MG63 (cell line): ENCODE measurements around the gene CYP2W1. TPM values are rescaled to one million over a fixed set of nuclear protein-coding genes. Genes with fewer than 3 reads are reported as not detected.
"Not testable (repeated sequence)": the region's sequence is repeated elsewhere in the genome, so short reads cannot be mapped to it uniquely, and the experiment has no call there.

Source experiments
- DNase-seq: peaks from one replicate; pipeline ENCODE4 v3.0.0-alpha.2; 2020
- H3K27me3 ChIP-seq: fragments of 250-450 bp; sonication (Bioruptor Pico); 2 replicates; pipeline ENCODE4 v1.5.1; 2020; ENCODE audit warnings: mild to moderate bottlenecking, moderate library complexity
- H3K36me3 ChIP-seq: fragments of 250-450 bp; sonication (Bioruptor Pico); 2 replicates; pipeline ENCODE4 v1.5.1; 2020; ENCODE audit warnings: mild to moderate bottlenecking, moderate library complexity
- H3K4me3 ChIP-seq: fragments of 250-450 bp; sonication (Bioruptor Pico); 2 replicates; pipeline ENCODE4 v1.5.1; 2020; ENCODE audit warnings: mild to moderate bottlenecking, moderate library complexity
- H3K9me3 ChIP-seq: fragments of 250-450 bp; sonication (Bioruptor Pico); 2 replicates; pipeline ENCODE4 v1.5.1; 2020; ENCODE audit warnings: mild to moderate bottlenecking, moderate library complexity
- total RNA-seq: library from RNA; depleted of rRNA; stranded (reverse); fragments of >200 nt; shearing (Covaris generic); gene quantifications from 2 replicates; pipeline ENCODE4 v1.2.3, GENCODE V29; 2014; ENCODE audit warnings: low replicate concordance

Gene CYP2W1
- total RNA-seq, 1 experiment from 2014 or later, result not detected

GRCh38 chr7:999149-999879, 16.3 kb downstream of the CYP2W1 start:
- H3K9me3 ChIP-seq, result no peaks in the 10 kb centered on the region
- no peak overlapping the region for H3K4me3 ChIP-seq
- DNase-seq, result no peak
- no peaks in the 10 kb centered on the region; the same call in 1 of the 2 replicates for H3K36me3 ChIP-seq
- no peaks in the 10 kb centered on the region for H3K27me3 ChIP-seq

- no peak for DNase-seq
- Histone ChIP-seq H3K9me3 (no peaks in the 10 kb centered on the region), H3K27me3 (no peaks in the 10 kb centered on the region), H3K36me3 (no peaks in the 10 kb centered on the region; the same call in 1 of the 2 replicates), H3K4me3 (no peak overlapping the region)
Observed at GRCh38 chr7:999941-1000935, 17.3 kb downstream of the CYP2W1 start.

- H3K9me3 ChIP-seq, H3K27me3 ChIP-seq, H3K4me3 ChIP-seq, DNase-seq, H3K36me3 ChIP-seq: not testable (repeated sequence)
Observed at GRCh38 chr7:1001069-1001770, 18.2 kb downstream of the CYP2W1 start.

GRCh38 chr7:1002026-1002425, 19.0 kb downstream of the CYP2W1 start:
- not testable (repeated sequence) for DNase-seq, H3K27me3 ChIP-seq, H3K36me3 ChIP-seq, H3K4me3 ChIP-seq, H3K9me3 ChIP-seq

- DNase-seq, H3K4me3 ChIP-seq, H3K27me3 ChIP-seq, H3K36me3 ChIP-seq, H3K9me3 ChIP-seq: not testable (repeated sequence)
Observed at GRCh38 chr7:1002445-1002844, 19.5 kb downstream of the CYP2W1 start.

- no peak for DNase-seq
- H3K4me3 ChIP-seq, result no peak overlapping the region
- no peaks in the 10 kb centered on the region for H3K36me3 ChIP-seq
- H3K9me3 ChIP-seq, result no peaks in the 10 kb centered on the region
- H3K27me3 ChIP-seq, result no peaks in the 10 kb centered on the region
Observed at GRCh38 chr7:1004018-1004852, 21.3 kb downstream of the CYP2W1 start.

GRCh38 chr7:1005303-1005702, 22.3 kb downstream of the CYP2W1 start:
- no peak overlapping the region for H3K4me3 ChIP-seq
- DNase-seq, result no peak
- H3K9me3 ChIP-seq, result no peaks in the 10 kb centered on the region
- no peaks in the 10 kb centered on the region for H3K27me3 ChIP-seq
- no peaks in the 10 kb centered on the region for H3K36me3 ChIP-seq

- Histone ChIP-seq H3K36me3 (no peaks in the 10 kb centered on the region), H3K9me3 (no peaks in the 10 kb centered on the region), H3K27me3 (no peaks in the 10 kb centered on the region), H3K4me3 (no peak overlapping the region)
- DNase-seq, result no peak
Observed at GRCh38 chr7:1007901-1008300, 24.9 kb downstream of the CYP2W1 start.

- H3K4me3 ChIP-seq, result no peak overlapping the region
- no peak for DNase-seq
- H3K9me3 ChIP-seq, result no peaks in the 10 kb centered on the region
- H3K27me3 ChIP-seq, result no peaks in the 10 kb centered on the region
- no peaks in the 10 kb centered on the region for H3K36me3 ChIP-seq
Observed at GRCh38 chr7:1008733-1009363, 25.9 kb downstream of the CYP2W1 start.

GRCh38 chr7:1009747-1010146, 26.8 kb downstream of the CYP2W1 start:
- H3K4me3 ChIP-seq, result no peak overlapping the region
- no peaks in the 10 kb centered on the region for H3K9me3 ChIP-seq
- H3K36me3 ChIP-seq, result no peaks in the 10 kb centered on the region
- DNase-seq, result no peak
- no peaks in the 10 kb centered on the region for H3K27me3 ChIP-seq

- H3K36me3 ChIP-seq, result no peaks in the 10 kb centered on the region
- no peak for DNase-seq
- no peaks in the 10 kb centered on the region for H3K27me3 ChIP-seq
- H3K4me3 ChIP-seq, result no peak overlapping the region
- no peaks in the 10 kb centered on the region for H3K9me3 ChIP-seq
Observed at GRCh38 chr7:1010226-1010625, 27.2 kb downstream of the CYP2W1 start.

- Histone ChIP-seq H3K27me3 (no peaks in the 10 kb centered on the region), H3K9me3 (no peaks in the 10 kb centered on the region), H3K4me3 (no peak overlapping the region), H3K36me3 (no peaks in the 10 kb centered on the region)
- no peak for DNase-seq
Observed at GRCh38 chr7:1011297-1012003, 28.5 kb downstream of the CYP2W1 start.

- no peak for DNase-seq
- H3K9me3 ChIP-seq, result no peaks in the 10 kb centered on the region
- H3K27me3 ChIP-seq, result no peaks in the 10 kb centered on the region
- H3K4me3 ChIP-seq, result no peak overlapping the region
- no peaks in the 10 kb centered on the region for H3K36me3 ChIP-seq
Observed at GRCh38 chr7:1012004-1012715, 29.2 kb downstream of the CYP2W1 start.

- no peak for DNase-seq
- no peaks in the 10 kb centered on the region for H3K9me3 ChIP-seq
- H3K4me3 ChIP-seq, result no peak overlapping the region
- no peaks in the 10 kb centered on the region for H3K27me3 ChIP-seq
- no peaks in the 10 kb centered on the region for H3K36me3 ChIP-seq
Observed at GRCh38 chr7:1012716-1013095, 29.7 kb downstream of the CYP2W1 start.

GRCh38 chr7:1013581-1013980, 30.6 kb downstream of the CYP2W1 start:
- Histone ChIP-seq H3K9me3 (no peaks in the 10 kb centered on the region), H3K4me3 (no peak overlapping the region), H3K27me3 (no peaks in the 10 kb centered on the region), H3K36me3 (peaks cover 3% of the 10 kb centered on the region; the same call in 1 of the 2 replicates)
- no peak for DNase-seq
